ENCODE measurements around the gene HOXA5. TPM values are rescaled to one million over a fixed set of nuclear protein-coding genes. Genes with fewer than 3 reads are reported as not detected.

Gene HOXA5
- total and polyA plus RNA-seq, 8 donors, result 2.9 to 53.1 (median 10.7) TPM

GRCh38 chr7:27189295-27189996 lies 46.0 kb upstream of the HOXA5 start:
- Histone ChIP-seq H3K27me3 (peaks cover 85 to 100% (median 99%) of the 10 kb centered on the region in 3 donors), H3K4me1 (peaks cover 42 to 61% (median 56%) of the 10 kb centered on the region in 4 donors), H3K4me3 (peak overlapping the region in 2 of 4 donors; percentile 19 to 33), H3K27ac (no peak overlapping the region), H3K9me3 (peaks cover 0 to 14% (median 0%) of the 10 kb centered on the region in 4 donors), H3K36me3 (no peaks in the 10 kb centered on the region)
- DNase-seq, result peak in 1 of 2 donors; percentile 13
- intact Hi-C loops (cut with DNase I; ENCODE audit: low total_unique reads), result no loop called here
- 6 to 35% (median 12%) methylated on average over 4 to 22 of the region's 22 CpGs for WGBS, 5 donors
- TF ChIP-seq POLR2A (IDR thresholded peaks at IDR 0.05) (no peak), POLR2AphosphoS5 (IDR thresholded peaks at IDR 0.05) (no peak), EP300 (IDR thresholded peaks at IDR 0.05) (no peak)
- TF ChIP-seq, protein P1, sequence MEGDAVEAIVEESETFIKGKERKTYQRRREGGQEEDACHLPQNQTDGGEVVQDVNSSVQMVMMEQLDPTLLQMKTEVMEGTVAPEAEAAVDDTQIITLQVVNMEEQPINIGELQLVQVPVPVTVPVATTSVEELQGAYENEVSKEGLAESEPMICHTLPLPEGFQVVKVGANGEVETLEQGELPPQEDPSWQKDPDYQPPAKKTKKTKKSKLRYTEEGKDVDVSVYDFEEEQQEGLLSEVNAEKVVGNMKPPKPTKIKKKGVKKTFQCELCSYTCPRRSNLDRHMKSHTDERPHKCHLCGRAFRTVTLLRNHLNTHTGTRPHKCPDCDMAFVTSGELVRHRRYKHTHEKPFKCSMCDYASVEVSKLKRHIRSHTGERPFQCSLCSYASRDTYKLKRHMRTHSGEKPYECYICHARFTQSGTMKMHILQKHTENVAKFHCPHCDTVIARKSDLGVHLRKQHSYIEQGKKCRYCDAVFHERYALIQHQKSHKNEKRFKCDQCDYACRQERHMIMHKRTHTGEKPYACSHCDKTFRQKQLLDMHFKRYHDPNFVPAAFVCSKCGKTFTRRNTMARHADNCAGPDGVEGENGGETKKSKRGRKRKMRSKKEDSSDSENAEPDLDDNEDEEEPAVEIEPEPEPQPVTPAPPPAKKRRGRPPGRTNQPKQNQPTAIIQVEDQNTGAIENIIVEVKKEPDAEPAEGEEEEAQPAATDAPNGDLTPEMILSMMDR (IDR thresholded peaks at IDR 0.05), result no peak

DNA sequence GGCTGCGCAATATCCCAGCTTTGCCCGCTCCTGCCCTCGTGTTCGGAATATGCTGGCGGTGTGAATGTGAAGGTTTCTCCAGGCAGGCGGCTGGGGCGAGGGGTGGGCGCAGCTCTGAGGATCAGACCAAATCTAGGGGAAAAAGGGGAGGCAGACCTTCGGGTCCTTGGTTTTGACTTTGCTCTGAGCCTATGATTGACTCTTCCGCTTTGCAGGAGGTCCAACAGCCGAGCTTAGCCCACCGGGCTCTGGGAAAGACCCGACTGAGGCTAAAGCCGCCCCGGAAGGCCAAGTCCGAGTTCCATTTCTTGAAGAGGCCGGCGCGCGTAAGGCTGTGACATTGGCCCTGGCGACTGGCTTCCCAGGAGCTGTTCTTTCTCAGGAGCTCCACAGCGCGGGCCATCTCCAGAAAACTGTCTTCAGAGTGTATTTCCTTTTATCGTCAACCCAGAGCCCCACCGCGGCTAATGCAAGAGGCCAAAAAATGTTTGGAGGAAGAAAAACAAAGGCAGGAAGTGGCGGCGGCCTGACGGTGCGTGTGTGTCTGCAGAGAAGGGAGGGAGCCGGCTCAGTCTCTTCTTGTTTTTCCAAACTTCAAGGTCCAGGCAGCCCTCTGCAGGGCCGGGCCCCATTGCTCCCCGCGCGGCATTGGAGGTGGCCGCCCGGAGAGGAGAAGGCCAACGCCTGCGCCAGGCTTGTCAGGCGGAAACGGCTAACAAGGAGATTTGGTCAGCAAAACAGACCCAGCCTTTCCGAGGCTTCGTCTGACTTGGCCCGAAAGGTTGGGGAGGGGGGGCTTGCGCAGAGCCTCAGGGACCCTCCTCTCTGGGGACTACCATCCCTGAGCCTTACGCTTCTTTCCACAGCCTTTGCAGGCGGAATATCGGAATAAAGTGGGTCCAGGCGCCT lies 45.2 kb upstream of the HOXA5 start:
- TF ChIP-seq, protein P1 (IDR thresholded peaks at IDR 0.05), result no peak
- H3K4me1 ChIP-seq, result peaks cover 50 to 68% (median 64%) of the 10 kb centered on the region in 4 donors
- intact Hi-C loops (cut with DNase I; ENCODE audit: low total_unique reads), result no loop called here

GRCh38 chr7:27187475-27188385 lies 44.2 kb upstream of the HOXA5 start:
- Histone ChIP-seq H3K27me3 (peaks cover 82 to 100% (median 100%) of the 10 kb centered on the region in 3 donors), H3K4me3 (peak overlapping the region in 2 of 4 donors; percentile 19 to 33), H3K4me1 (peaks cover 44 to 68% (median 62%) of the 10 kb centered on the region in 4 donors), H3K27ac (no peak overlapping the region), H3K9me3 (peaks cover 0 to 16% (median 0%) of the 10 kb centered on the region in 4 donors), H3K36me3 (no peaks in the 10 kb centered on the region)
- intact Hi-C loops (cut with DNase I; ENCODE audit: low total_unique reads), result no loop called here
- TF ChIP-seq POLR2A (IDR thresholded peaks at IDR 0.05), result no peak
- TF ChIP-seq, protein P1 (IDR thresholded peaks at IDR 0.05), result no peak
- DNase-seq, result peak in 1 of 2 donors; percentile 20
- WGBS, 5 donors, result 5 to 10% (median 9%) methylated on average over 36 to 46 of the region's 46 CpGs

More for the DNA sequence above, 45.2 kb upstream of the HOXA5 start:
- Histone ChIP-seq H3K36me3 (no peaks in the 10 kb centered on the region), H3K27me3 (peaks cover 84 to 100% (median 100%) of the 10 kb centered on the region in 3 donors), H3K4me3 (peak overlapping the region in 2 of 4 donors; percentile 19 to 33), H3K9me3 (peaks cover 0 to 16% (median 0%) of the 10 kb centered on the region in 4 donors), H3K27ac (no peak overlapping the region)
- peak in 1 of 2 donors; percentile 28 for DNase-seq
- 7 to 14% (median 8%) methylated on average over 23 to 49 of the region's 49 CpGs for WGBS, 5 donors
